Measurements from ENCODE around the gene DNAH6.
"Not testable (repeated sequence)": the region's sequence is repeated elsewhere in the genome, so short reads cannot be mapped to it uniquely, and the experiment has no call there.

Gene DNAH6

DNA sequence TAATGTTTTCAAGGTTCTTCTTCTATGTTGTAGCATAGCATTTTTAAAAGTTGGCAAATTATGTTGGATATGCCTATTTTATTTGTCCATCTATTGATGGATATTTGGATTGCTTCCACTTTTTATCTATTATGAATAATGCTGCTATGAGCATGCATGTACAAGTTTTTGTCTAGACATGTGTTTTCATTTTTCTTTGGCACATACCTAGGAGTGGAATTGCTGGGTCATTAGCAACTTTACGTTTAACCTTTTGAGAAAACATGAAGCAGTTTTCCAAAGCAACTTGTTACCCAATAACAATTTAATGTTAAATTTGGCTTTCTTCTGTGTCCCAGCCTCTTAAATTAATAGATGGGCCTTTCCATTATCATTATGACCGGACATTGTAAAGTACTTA is 30.3 kb downstream of the DNAH6 start:
- no peak overlapping the region for H3K4me2 ChIP-seq (ENCODE audit: low read depth, low read length, poor library complexity, severe bottlenecking)

DNA sequence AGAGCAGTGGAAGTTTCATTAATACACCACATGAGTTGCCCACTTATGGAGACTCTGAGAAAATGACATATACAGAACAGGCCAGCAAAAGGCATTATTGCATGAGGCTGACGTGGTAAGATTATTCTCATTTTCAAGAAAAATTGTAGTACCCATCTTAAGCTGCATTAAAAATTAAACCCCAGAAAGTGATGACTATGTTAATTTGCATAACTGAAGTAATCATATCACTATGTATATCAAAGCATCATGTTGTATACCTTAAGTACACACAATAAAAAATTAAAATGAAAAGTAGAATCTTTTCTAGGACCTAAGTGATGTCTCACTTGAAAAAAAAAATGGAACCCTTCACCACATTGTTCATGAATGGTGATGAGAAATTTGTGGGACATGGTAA is 32.0 kb downstream of the DNAH6 start:
- H2AFZ ChIP-seq (ENCODE audit: low read depth, low read length, severe bottlenecking), result no peak overlapping the region
- no peak overlapping the region for H3K27ac ChIP-seq (ENCODE audit: low read depth, low read length)
- H3K9me3 ChIP-seq (ENCODE audit: insufficient read depth, low read length), result no peaks in the 10 kb centered on the region
- H3K36me3 ChIP-seq (ENCODE audit: low read length), result no peaks in the 10 kb centered on the region
- H3K9me2 ChIP-seq (replicated peaks; ENCODE audit: insufficient read depth, low read length), result no peaks in the 10 kb centered on the region
- no peak overlapping the region for H3K9ac ChIP-seq (ENCODE audit: low read length)
- no peak for TF ChIP-seq EZH2phosphoT487 (conservative IDR thresholded peaks at IDR 0.05; ENCODE audit: low read length)
- no peak overlapping the region for H3K4me3 ChIP-seq (ENCODE audit: insufficient read depth, low read length, poor library complexity, severe bottlenecking)
- no peaks in the 10 kb centered on the region for H3F3A ChIP-seq (ENCODE audit: insufficient read depth)
- no peaks in the 10 kb centered on the region for H3K27me3 ChIP-seq (ENCODE audit: low read length)
- no peaks in the 10 kb centered on the region for H4K20me1 ChIP-seq (ENCODE audit: low read depth, low read length)
- H3K79me2 ChIP-seq (ENCODE audit: insufficient read depth, low read length), result no peaks in the 10 kb centered on the region
- no peak overlapping the region for H3K4me2 ChIP-seq (ENCODE audit: low read depth, low read length, poor library complexity, severe bottlenecking)

More for the DNA sequence above, 30.3 kb downstream of the DNAH6 start:
- Histone ChIP-seq H3F3A (ENCODE audit: insufficient read depth) (no peaks in the 10 kb centered on the region), H4K20me1 (ENCODE audit: low read depth, low read length) (no peaks in the 10 kb centered on the region), H3K4me3 (ENCODE audit: insufficient read depth, low read length, poor library complexity, severe bottlenecking) (no peak overlapping the region), H3K27ac (ENCODE audit: low read depth, low read length) (no peak overlapping the region), H3K79me2 (ENCODE audit: insufficient read depth, low read length) (no peaks in the 10 kb centered on the region), H2AFZ (ENCODE audit: low read depth, low read length, severe bottlenecking) (no peak overlapping the region), H3K9me2 (replicated peaks; ENCODE audit: insufficient read depth, low read length) (no peaks in the 10 kb centered on the region), H3K27me3 (ENCODE audit: low read length) (no peaks in the 10 kb centered on the region), H3K9ac (ENCODE audit: low read length) (no peak overlapping the region), H3K36me3 (ENCODE audit: low read length) (no peaks in the 10 kb centered on the region), H3K9me3 (ENCODE audit: insufficient read depth, low read length) (no peaks in the 10 kb centered on the region)
- TF ChIP-seq, protein P1, sequence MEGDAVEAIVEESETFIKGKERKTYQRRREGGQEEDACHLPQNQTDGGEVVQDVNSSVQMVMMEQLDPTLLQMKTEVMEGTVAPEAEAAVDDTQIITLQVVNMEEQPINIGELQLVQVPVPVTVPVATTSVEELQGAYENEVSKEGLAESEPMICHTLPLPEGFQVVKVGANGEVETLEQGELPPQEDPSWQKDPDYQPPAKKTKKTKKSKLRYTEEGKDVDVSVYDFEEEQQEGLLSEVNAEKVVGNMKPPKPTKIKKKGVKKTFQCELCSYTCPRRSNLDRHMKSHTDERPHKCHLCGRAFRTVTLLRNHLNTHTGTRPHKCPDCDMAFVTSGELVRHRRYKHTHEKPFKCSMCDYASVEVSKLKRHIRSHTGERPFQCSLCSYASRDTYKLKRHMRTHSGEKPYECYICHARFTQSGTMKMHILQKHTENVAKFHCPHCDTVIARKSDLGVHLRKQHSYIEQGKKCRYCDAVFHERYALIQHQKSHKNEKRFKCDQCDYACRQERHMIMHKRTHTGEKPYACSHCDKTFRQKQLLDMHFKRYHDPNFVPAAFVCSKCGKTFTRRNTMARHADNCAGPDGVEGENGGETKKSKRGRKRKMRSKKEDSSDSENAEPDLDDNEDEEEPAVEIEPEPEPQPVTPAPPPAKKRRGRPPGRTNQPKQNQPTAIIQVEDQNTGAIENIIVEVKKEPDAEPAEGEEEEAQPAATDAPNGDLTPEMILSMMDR (IDR thresholded peaks at IDR 0.05; ENCODE audit: insufficient read depth, low read length, poor library complexity, severe bottlenecking), result no peak
- no peak for TF ChIP-seq EZH2phosphoT487 (conservative IDR thresholded peaks at IDR 0.05; ENCODE audit: low read length)

DNA sequence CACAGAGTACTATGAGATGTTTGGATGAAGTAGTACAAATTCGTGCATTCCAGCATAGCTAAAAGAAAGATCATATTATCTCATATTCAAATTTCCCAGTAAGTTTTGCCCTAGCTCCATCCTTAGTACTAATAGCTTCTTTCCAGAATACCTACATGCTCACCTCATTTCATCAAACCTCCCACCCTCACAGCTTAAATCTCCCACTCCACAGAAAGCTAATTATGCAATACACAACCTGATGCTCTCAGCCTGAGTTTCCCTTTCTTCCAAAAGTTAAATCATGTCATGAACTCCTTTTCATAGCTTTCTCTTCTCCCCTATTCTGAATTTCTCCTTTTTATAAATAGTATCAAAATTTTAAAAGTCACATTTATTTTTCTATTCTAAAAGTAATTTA is 34.6 kb downstream of the DNAH6 start:
- Histone ChIP-seq H3K4me2 (ENCODE audit: low read depth, low read length, poor library complexity, severe bottlenecking) (no peak overlapping the region), H3K36me3 (ENCODE audit: low read length) (no peaks in the 10 kb centered on the region), H3F3A (ENCODE audit: insufficient read depth) (no peaks in the 10 kb centered on the region), H3K27ac (ENCODE audit: low read depth, low read length) (no peak overlapping the region), H3K79me2 (ENCODE audit: insufficient read depth, low read length) (no peaks in the 10 kb centered on the region), H3K27me3 (ENCODE audit: low read length) (no peaks in the 10 kb centered on the region), H4K20me1 (ENCODE audit: low read depth, low read length) (no peaks in the 10 kb centered on the region), H3K9ac (ENCODE audit: low read length) (no peak overlapping the region), H3K4me3 (ENCODE audit: insufficient read depth, low read length, poor library complexity, severe bottlenecking) (no peak overlapping the region), H3K9me3 (ENCODE audit: insufficient read depth, low read length) (no peaks in the 10 kb centered on the region), H3K9me2 (replicated peaks; ENCODE audit: insufficient read depth, low read length) (no peaks in the 10 kb centered on the region), H2AFZ (ENCODE audit: low read depth, low read length, severe bottlenecking) (no peak overlapping the region)
- TF ChIP-seq EZH2phosphoT487 (conservative IDR thresholded peaks at IDR 0.05; ENCODE audit: low read length), result no peak
- TF ChIP-seq, protein P1 (IDR thresholded peaks at IDR 0.05; ENCODE audit: insufficient read depth, low read length, poor library complexity, severe bottlenecking), result no peak

DNA sequence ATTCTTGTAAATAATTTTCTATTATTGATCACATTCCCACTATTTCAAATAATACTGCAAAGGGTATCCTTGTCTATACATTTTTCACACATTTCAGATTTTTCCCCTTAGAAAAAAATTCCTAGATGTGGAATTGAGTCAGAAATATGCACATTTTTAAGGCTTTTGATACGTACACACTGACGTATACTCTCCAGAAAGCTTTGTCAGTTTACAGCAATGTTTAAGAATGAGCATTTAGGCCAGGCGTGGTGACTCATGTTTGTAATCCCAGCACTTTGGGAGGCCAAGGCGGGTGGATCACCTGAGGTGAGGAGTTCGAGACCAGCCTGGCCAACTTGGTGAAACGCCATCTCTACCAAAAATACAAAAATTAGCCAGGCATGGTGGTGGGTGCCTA is 35.2 kb downstream of the DNAH6 start:
- not testable (repeated sequence) for H3F3A ChIP-seq (ENCODE audit: insufficient read depth); H3K9me3 ChIP-seq (ENCODE audit: insufficient read depth, low read length); H3K36me3 ChIP-seq (ENCODE audit: low read length); H2AFZ ChIP-seq (ENCODE audit: low read depth, low read length, severe bottlenecking); H3K27me3 ChIP-seq (ENCODE audit: low read length); H3K27ac ChIP-seq (ENCODE audit: low read depth, low read length); H3K4me3 ChIP-seq (ENCODE audit: insufficient read depth, low read length, poor library complexity, severe bottlenecking); H3K9ac ChIP-seq (ENCODE audit: low read length); H3K4me2 ChIP-seq (ENCODE audit: low read depth, low read length, poor library complexity, severe bottlenecking); H4K20me1 ChIP-seq (ENCODE audit: low read depth, low read length); H3K9me2 ChIP-seq (replicated peaks; ENCODE audit: insufficient read depth, low read length); H3K79me2 ChIP-seq (ENCODE audit: insufficient read depth, low read length)
